Prostate gland (tissue), 2 donors: ENCODE results near the gene IKZF5. TPM values are rescaled to one million over a fixed set of nuclear protein-coding genes. Genes with fewer than 3 reads are reported as not detected.
A peak's percentile ranks its signal among the peaks of the same experiment; 100 is the strongest.

ENCODE experiments used
- DNase-seq: peaks from one replicate; pipeline ENCODE4 v3.0.0-alpha.2; 2019; ENCODE audit warnings: low spot score
- H3K27ac ChIP-seq, 2 donors: fragments of 200-600 bp; sonication (generic); 2 replicates each; pipeline ENCODE4 v1.5.1; 2017 to 2019
- H3K27me3 ChIP-seq: fragments of 200-600 bp; sonication (generic); replicated peaks from 2 replicates; pipeline ENCODE4 v1.5.1; 2019; ENCODE audit not compliant: insufficient read depth
- H3K36me3 ChIP-seq, 2 donors: fragments of 200-600 bp; sonication (generic); 1 replicate in 1 of 2; 2 replicates in 1 of 2; pipeline versions ENCODE4 v1.5.1 to v1.8.1; 2017 to 2019
- H3K4me1 ChIP-seq: fragments of 200-600 bp; sonication (generic); replicated peaks from 2 replicates; pipeline ENCODE4 v1.5.1; 2019
- H3K4me3 ChIP-seq, 2 donors: fragments of 200-600 bp; sonication (generic); 2 replicates each; pipeline ENCODE4 v1.5.1; 2017 to 2019
- H3K9me3 ChIP-seq: fragments of 200-600 bp; sonication (generic); 2 replicates; pipeline ENCODE4 v1.5.1; 2017
- CTCF ChIP-seq, 4 experiments: fragments of 200-600 bp in 2 of 4; fragments of 450-650 bp in 2 of 4; sonication (generic) in 2 of 4; IDR thresholded peaks; 1 replicate in 3 of 4; 2 replicates in 1 of 4; pipeline ENCODE4 v1.5.1; 2016 to 2019; ENCODE audit warnings: antibody characterized with exemption in 4 of 4, mild to moderate bottlenecking in 2 of 4, moderate library complexity in 2 of 4
- POLR2A ChIP-seq: fragments of 450-650 bp; IDR thresholded peaks from one replicate; pipeline ENCODE4 v1.6.1; 2016; ENCODE audit warnings: antibody characterized with exemption, mild to moderate bottlenecking
- POLR2AphosphoS5 ChIP-seq: sonication (generic); formaldehyde crosslinking; IDR thresholded peaks from one replicate; pipeline ENCODE4 v1.6.1; 2017; ENCODE audit warnings: antibody characterized with exemption
- WGBS: methylation state at CpG from one replicate; pipeline ENCODE4 v1.1.5; 2018; 5-methylcytosine and 5-hydroxymethylcytosine counted together
- intact Hi-C: fragments of 100-400 bp; cut with DNase I; formaldehyde crosslinking; loops from one replicate; pipeline ENCODE4 v1.14.2; 2022
- total RNA-seq, 2 donors: library from RNA; depleted of rRNA; stranded (reverse); fragments of >200 nt; gene quantifications; one replicate each; pipeline ENCODE4 v1.1.0, GENCODE V29; 2016

Gene IKZF5
- 10 to 100 TPM in 1 of 2 donors, 1 to 10 TPM in 1; 9.8 to 15.8 TPM for total RNA-seq

- TF ChIP-seq CTCF (IDR thresholded peaks at IDR 0.05): no peak
- TF ChIP-seq POLR2AphosphoS5: peak; percentile 99
- TF ChIP-seq POLR2A: peak; percentile 86
- WGBS: under 1% methylated on average over 51 of the region's 68 CpGs
- Histone ChIP-seq H3K4me1 (no peaks in the 10 kb centered on the region), H3K27ac (peak within 1 kb of the TSS; percentile 91 to 93), H3K4me3 (peak within 1 kb of the TSS; percentile 73 to 96), H3K36me3 (no peaks in the 10 kb centered on the region), H3K27me3 (no peaks in the 10 kb centered on the region), H3K9me3 (no peaks in the 10 kb centered on the region)
- intact Hi-C loops: loop anchor here (1.0 to 2.0 kb wide), 3 partner anchors 28 to 144 kb away; partner anchors contain the start of genes C10orf88 and PSTK
- peak; percentile 95 for DNase-seq
Observed at GRCh38 chr10:123008355-123009104, at the start of gene IKZF5, which contains the start of gene ACADSB. Gene IKZF5 (minus strand): TSS chr10:123008795. CDS start chr10:122998625, 10,170 bp downstream. Gene ACADSB (plus strand): TSS chr10:123009006. CDS start chr10:123009030, 24 bp downstream.

GRCh38 chr10:123057968-123058367, 49.4 kb upstream of the IKZF5 start:
- no peaks in the 10 kb centered on the region for H3K4me1 ChIP-seq
- no peaks in the 10 kb centered on the region for H3K36me3 ChIP-seq
- no peaks in the 10 kb centered on the region for H3K27me3 ChIP-seq
- no peak overlapping the region for H3K27ac ChIP-seq
- no peaks in the 10 kb centered on the region for H3K9me3 ChIP-seq
- over 99% methylated on average over 3 of the region's 3 CpGs for WGBS
- H3K4me3 ChIP-seq: no peak overlapping the region
- intact Hi-C loops: no loop called here
- TF ChIP-seq CTCF (IDR thresholded peaks at IDR 0.05): no peak
- no peak for TF ChIP-seq POLR2A
- no peak for TF ChIP-seq POLR2AphosphoS5
- no peak for DNase-seq

GRCh38 chr10:123045961-123046731, 37.6 kb upstream of the IKZF5 start:
- TF ChIP-seq POLR2AphosphoS5 (no peak), CTCF (IDR thresholded peaks at IDR 0.05) (no peak), POLR2A (no peak)
- DNase-seq: no peak
- no peaks in the 10 kb centered on the region for H3K36me3 ChIP-seq
- no peaks in the 10 kb centered on the region for H3K9me3 ChIP-seq
- no peak overlapping the region for H3K4me3 ChIP-seq
- no peaks in the 10 kb centered on the region for H3K27me3 ChIP-seq
- no peaks in the 10 kb centered on the region for H3K4me1 ChIP-seq
- no peak overlapping the region for H3K27ac ChIP-seq
- 85% methylated on average over 4 of the region's 4 CpGs for WGBS
- intact Hi-C loops: no loop called here

- no peaks in the 10 kb centered on the region for H3K9me3 ChIP-seq
- 90% methylated on average over 2 of the region's 2 CpGs for WGBS
- DNase-seq: no peak
- no peak overlapping the region for H3K4me3 ChIP-seq
- no peaks in the 10 kb centered on the region for H3K36me3 ChIP-seq
- no peak overlapping the region for H3K27ac ChIP-seq
- no peaks in the 10 kb centered on the region for H3K27me3 ChIP-seq
- H3K4me1 ChIP-seq: no peaks in the 10 kb centered on the region
- intact Hi-C loops: loop anchor here (5.0 kb wide), 1 partner anchor 513 kb away; no protein-coding TSS in a partner anchor
- TF ChIP-seq POLR2AphosphoS5: no peak
- no peak for TF ChIP-seq CTCF (IDR thresholded peaks at IDR 0.05)
- no peak for TF ChIP-seq POLR2A
Observed at GRCh38 chr10:123044391-123044790, 35.8 kb upstream of the IKZF5 start.
